Stimulated activated CD8-positive, alpha-beta memory T cell treated with anti-CD3 and anti-CD28 coated beads, Interleukin-12 subunit alpha, Interleukin-12 subunit beta, amount 100 ng/mL, for 24 hours (primary cell): ENCODE data around the gene TRABD2B.

Experiments used
- DNase-seq: peaks from one replicate; pipeline ENCODE4 v3.0.0-alpha.2; 2020; ENCODE audit errors: extremely low read depth

Gene TRABD2B

DNA sequence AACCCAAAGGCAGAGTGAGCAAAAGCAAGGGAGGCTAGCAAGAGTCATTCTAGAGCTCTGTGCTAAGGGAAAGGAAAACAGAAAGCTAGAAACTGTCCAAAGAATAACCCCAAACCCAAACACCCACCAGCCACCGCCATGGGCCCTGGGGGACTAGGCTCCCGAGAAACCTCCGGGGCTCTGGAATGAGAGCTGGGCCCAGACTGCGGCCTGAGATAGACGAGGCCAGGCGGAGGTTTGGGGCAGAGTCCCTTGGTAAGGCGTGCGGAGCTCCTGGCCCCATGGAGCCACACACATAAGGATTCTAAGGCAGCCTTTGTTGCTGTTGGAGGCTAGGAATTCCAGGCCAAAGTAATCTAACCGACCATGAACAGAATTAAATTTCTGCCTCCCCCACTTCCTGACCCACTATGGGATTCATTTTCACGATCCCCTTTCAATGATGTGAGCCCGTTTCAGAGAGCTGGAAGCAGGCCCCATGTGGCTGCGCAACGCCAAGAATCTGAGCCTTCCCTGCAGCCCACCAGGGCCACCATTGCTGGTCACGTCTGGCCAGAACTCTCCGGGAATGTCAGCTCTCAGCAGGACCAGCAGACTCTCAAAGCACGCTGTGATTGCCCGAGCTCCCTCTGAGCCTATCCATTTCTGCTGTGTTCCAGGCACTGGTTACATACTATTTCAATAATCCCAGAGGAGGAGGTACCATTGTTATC is 145.0 kb downstream of the TRABD2B start:
- no peak for DNase-seq

DNA sequence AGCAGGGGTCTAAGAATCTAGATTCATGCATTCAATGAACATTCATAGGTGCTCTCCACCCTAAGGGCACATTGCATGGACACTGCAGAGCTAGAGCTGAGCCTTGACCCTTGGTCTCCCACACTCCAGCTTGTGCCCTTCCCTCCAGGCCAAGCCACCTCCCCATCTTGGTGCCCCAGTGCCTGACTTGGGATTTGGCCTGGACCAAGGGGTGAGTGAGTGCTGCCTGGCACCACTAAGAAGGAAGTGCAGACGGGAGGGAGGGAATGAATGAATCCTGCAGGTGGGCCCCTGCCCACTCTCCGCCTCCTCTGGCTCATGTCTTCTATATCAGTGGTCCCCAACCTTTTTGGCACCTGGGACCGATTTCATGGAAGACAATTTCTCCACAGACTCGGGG is 146.7 kb downstream of the TRABD2B start:
- DNase-seq: no peak

DNA sequence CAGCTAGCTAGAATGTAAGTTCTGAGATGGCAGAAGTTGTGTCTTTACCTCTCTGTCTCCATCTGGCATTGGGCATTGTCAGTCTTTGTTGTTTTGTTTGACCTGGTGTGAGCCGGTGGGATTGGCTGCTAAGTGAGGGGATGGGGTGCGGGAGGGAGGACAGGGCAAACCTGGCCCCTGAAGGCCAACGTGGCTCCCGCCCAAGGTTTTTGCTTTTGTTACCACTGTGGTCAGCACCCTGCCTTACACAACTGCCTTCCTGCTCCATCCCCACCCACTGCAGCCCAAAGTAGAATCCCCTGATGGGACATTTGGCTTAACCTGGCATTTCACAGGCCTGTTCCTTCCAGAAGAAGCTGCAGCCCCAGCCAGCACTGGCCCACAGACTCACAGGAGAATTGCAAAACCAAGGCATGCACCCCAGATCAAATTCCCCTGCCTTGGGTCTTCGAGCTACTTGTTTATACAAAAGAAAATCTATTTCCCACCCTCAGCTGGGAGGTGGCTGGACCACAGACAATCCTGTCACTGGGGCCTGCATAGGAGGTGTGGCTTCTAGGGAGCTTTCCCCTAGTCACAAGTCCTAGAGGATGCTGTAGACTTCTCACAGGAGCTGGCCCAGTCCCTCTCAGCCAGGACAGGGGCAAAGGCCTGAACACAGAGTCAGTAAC is 147.5 kb downstream of the TRABD2B start:
- DNase-seq: no peak

DNA sequence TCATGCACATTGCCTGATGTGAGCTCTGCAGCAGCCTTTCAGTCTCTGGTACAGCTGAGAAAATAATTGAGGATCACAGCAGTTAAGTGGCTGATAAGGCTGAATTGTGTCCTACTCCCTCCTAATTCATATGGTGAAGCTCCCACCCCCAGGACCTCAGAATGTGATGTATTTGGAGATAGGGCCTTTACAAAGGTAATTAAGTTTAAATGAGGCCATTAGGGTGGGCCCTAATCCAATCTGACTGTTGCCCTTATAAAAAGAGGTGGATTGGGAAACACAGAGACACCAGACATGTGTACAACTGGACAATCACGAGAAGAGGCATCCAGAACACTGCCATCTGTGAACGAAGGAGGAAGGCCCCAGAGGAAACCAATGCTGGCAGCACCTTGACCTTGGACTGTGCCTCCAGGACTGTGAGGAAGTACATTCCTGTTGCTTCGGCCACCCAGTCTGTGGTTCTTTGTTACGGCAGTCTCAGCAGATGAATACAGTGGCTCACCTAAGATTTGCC is 148.1 kb downstream of the TRABD2B start:
- DNase-seq: no peak

DNA sequence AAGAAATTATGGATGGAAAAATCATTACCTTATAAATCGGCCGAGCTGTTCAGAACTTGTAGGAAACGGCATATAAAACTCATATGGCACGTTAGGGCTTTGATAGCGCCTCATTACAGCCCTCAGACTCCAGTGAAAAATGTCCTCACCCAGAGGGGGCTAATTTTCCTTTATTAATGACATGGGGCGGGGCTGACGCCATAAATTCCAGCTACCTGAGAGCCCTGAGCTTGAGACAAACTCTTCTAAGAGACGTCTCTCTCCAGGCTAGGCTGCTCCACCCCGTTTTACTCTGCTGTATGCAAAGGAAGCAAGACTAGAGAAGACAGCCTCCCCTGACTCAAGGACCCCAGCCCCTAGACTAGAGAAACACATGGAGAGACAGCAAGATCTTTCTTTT is 149.4 kb downstream of the TRABD2B start:
- DNase-seq: no peak

DNA sequence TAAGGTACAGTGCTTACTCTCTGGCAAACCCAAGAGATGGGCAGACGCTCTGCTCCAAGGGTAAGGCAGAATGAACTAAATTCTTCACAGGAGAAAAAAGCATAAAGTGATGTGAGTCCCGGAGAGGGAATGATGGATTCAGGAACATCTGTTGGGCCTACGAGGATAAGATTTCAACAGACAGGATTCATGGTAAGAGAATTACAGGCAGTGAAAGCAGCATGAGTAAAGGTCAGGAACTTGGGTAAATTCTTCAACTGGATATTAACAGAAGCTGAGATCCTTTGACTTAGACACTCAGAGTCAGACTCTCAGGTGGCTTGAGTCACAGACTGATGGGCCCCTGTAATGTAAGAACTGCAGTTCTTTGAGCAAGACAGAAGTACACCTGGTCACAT is 152.6 kb downstream of the TRABD2B start:
- no peak for DNase-seq

DNA sequence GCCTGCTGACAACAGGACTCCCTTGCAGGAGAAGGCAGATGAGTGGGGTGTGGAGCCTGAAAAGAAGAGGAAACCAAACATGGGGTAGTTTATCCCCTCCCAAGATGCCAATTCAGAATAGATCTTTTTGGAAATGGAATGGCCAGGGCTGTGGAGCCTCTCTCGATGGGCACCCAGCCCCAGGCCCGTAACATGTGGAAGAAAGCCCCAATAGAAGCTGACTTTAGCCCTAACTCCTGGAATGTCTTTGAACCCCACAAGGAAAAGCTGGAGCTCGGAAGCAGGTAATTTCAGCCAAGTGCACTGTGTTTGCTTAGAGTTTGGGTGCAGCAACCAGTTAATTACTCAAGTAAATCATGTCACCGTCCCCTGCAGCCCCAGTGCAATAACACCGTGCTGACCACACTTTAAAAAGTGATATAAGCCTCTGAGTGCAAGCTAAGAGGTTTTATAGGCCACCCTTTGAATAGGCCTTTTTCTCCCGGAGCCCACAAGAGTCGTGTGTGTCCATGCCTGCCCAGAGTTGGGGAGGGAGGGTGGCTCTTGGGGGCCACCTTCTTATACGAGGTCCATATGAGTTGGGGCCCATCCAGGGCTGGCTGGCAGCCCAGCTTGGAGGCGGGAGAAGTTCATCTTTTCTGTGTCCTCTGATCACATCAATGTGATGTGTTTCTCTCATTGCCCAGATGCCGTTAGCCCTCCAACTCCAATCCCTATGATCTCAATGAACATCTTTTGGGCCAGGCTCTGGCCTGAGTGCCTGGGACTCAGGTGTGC is 153.2 kb downstream of the TRABD2B start:
- DNase-seq: no peak

DNA sequence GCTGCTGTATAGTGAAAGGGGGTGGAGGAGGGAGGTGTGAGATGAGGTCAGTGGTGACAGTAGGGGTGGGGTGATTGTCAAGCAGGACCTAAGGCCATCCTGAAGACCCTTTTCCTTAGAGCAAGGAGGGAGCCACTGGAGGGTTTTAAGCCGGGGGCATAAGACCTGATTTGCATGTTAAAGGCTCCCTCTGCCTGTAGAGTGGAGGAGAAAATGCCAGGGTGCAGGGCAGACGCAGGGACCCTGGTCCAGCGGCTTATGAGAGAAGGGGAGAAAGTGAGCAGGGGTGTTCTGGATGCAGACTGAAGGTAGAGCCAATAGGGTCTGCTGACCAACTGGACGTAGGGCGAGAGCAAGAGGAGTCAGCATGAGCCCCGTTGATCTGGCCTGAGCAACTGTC is 154.1 kb downstream of the TRABD2B start:
- no peak for DNase-seq

DNA sequence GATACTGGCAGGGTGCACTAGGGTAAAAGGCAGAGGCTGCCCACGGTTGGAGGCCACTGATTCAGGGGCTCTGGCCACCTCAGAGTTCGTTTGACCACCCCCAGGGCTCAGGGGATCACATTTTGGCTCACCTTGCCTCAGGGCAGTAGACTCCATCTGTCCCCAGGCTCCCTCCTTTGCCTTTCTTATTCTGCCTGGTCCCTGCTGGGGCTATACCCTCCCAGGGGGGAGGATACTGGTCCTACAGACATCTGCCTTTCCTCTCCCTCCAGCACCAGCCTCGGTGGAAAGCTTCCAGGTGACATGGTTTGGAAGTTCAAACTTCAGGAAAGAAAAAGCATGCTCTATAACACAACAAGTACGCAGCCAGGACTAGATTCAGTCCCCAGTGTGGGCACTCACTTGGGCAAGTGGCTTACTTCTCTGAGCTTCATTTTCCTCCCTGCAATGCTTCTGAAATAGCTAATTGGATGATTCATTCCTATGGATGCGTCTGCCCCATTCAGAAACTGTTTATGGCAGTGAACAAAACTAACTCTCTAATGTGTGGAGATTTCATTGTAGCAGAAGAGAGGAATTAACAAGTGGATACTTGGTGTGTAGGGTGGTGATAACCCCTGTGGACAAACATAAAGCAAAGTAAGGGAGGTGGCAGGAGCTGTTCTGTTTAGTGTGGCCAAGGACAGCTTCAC is 154.8 kb downstream of the TRABD2B start:
- no peak for DNase-seq

DNA sequence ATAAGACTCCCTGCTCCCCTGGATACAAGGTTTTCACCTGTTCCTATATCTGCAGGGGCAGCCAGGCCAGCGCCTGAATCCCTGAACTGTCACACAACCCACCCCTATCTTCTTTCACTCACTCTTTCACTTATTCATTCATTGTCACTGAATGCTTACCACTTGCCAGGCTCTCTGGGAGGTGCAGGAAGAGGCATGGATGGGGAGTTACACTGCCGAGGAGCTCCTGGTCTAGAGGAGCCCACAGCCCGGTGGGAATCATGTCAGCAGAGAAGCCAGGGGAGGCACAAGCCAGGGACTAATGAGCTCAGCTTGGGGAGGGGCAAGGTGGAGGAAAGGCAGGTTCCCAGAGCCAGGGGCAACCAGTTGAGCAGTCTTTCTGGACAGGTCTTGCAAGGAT is 155.8 kb downstream of the TRABD2B start:
- DNase-seq: no peak

DNA sequence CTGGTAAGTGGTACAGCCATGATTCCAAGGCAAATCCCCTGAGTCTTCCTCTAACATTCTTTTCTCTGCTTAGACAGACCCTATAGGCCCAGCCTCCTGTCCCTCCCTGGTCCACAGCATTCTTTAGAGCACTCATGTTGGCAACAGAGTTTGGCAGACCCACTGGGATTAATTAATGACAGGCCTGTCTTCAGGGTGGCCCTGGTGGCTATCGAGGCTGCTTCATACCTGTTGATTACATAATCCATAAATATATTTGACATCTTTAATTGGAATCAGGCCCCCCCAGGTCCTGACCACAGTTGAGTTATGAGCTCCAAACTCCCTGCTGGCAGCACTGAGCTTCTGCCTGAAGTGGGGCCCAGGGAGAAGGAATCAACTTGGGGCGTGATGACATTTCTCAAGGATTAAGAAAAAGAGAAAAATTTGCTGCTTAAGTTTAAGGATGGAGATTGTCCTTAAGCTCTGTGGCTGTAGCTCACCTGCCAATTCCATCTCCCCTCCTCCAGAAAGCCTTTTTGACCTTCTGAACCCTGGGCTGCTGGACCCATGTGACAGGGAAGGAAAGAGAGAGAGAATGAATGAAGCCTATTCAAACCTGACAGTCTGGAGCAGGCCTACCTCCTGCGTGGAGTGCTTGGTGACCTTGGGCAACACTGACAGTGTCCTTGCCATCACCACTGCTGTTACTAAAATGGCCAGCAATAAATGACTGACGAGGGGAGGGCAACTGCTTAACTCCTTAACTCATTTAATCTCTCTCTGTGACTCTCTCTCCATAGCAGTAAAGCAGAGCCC is 156.6 kb downstream of the TRABD2B start:
- DNase-seq: no peak

DNA sequence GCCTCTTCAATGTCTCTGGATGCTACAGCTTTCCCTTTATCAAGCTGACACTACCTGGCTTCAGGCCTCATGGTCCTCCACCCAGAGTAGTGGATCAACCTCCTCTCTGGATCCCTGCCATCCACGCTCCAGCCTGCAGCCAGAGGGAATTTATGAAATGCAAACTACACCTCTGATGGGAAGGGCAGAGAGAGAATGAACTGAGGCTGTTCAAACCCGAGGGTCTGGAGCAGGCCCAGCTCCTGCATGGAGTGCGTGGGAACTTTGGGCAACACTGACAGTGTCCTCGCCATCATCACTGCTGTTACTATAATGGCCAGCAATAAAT is 157.8 kb downstream of the TRABD2B start:
- DNase-seq: no peak

DNA sequence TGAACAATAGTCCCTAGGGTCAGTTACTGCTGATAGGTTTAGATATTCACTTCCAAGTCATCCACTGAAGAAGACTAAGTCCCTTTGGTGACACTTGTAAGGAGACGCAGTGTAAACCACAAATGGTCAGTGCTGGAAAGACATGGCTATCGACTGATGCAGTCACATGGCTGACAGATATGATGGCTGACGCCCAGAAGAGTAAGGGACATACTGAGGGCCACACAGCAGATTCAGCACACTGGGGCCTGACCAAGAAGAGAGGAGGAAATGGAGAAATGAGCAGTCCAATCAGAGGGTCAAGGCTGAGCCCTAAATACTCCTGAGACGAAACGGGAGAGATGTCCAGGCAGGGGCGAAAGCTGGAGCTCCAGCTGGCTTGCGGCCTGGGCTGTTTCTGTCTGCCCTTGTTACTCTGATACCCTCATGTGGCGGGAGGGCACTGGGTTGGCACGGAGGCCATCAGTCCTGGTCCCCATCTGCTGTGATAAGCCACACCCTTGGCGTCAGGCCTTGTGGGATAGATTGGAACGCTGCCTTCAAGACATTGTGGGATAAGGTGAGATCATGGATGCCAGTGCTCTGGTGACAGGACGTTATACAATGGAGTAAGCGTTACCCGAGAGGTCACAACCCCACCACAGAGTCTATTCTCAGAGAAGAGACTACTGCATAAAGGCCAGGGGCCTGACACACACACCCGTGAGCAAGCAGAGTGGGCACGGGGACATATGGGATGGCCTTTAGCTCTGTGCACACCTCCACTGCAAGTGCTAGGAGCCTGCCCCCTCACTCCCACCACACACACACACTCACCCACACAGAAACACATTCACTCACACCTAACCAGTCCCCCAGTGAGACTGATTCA is 158.4 kb downstream of the TRABD2B start:
- no peak for DNase-seq

DNA sequence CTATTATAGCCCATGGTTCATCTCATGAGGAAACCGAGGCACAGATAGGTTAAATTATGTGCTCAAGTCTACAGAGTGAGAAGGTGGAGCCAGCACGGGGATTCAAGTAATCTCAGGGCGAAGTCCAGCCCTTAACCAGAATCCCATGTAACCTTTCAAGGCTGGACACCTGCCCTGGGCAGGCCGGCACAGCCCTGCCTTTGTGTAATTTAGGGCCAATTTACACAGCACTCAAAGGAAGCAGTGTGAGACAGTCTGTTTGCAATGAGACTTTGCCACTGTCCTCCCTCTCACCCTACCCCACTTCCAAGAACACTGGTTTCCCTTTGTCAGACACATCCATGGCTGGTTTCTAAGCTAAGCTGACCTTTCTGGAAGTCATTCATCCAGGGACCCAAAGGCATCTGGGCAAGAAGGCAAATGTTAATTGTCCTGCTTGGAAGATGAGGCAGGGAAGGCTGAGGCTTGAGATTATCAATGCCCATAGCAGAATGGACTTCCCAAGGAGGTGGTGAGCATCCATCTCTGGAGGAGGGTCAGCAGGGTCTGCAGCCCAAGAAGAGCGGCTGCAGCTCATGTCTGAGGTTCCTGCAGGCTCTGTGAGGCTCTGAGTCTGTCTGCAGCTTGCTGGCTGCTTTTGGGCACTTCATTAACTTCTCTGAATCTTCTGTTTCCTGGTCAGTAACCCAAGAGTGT is 159.2 kb downstream of the TRABD2B start:
- DNase-seq: no peak

DNA sequence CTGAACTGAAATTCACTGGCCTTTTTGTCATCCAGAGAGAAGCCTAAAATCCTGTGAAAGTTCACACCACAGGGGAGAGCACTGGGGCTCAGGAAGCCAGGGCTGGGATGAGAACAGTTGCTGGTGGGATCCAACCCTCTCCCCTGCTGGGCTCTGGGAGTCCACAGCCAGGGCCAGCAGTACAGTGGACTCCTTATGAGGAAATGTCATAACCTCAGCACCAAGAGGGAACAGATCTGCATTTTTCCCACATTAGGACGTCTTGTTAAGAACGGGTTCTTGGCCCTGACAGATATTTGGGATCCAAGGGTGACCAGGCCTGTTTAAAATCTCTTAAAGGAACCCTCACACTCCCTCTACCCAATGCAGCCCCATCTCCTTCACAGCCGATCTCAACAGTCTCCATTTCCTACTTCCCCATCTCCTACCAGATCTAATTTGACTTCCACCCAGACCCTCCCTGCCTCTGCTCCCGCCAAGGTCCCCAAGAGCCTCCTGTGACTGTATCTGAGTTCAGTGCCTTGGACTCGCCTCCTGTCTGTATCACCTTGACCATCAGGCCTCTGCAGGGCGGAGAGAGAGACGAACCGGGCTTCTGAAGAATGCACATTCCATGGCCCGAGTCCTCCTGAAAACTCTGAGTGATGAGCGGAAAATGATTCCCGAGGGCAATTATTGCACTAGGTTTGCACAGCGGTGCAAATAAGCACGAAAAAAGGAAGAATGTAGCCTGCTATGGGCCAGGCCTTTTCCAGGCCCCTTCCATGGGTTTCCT is 159.9 kb downstream of the TRABD2B start:
- no peak for DNase-seq

DNA sequence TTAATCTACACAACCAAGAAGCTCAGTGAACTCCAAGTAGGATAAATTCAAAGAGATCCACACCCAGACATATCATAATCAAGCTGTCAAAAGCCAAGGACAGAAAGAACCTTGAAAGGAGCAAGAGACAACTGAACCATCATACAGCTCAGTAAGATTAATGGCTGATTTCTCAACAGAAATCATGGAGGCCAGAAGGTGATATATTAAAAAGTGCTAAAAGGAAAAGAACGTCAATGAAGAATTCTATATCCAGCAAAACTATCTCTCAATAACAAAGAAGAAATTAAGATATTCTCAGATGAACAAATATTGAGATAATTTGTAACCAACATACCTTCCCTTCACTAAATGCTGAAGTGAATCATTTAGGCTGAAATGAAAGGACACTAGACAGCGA is 161.8 kb downstream of the TRABD2B start:
- no peak for DNase-seq

DNA sequence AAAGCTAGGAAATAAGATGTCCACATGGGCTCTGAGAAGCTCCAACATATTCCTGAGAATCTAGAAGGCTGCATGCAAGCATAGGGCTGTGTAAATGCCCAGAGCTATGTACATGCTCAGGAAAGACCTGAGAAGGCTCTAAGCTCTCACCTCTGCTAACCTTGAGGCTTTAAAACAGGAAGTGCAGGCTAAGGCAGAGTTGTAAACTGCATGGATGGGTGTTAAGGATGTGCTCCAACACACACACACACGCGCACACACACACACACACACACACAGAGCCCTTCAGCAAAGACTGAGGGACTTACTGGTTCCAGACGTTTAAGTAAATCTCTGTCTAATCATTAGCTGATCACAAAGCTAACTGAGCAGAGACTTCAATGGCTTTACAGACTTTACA is 162.9 kb downstream of the TRABD2B start:
- DNase-seq: no peak

DNA sequence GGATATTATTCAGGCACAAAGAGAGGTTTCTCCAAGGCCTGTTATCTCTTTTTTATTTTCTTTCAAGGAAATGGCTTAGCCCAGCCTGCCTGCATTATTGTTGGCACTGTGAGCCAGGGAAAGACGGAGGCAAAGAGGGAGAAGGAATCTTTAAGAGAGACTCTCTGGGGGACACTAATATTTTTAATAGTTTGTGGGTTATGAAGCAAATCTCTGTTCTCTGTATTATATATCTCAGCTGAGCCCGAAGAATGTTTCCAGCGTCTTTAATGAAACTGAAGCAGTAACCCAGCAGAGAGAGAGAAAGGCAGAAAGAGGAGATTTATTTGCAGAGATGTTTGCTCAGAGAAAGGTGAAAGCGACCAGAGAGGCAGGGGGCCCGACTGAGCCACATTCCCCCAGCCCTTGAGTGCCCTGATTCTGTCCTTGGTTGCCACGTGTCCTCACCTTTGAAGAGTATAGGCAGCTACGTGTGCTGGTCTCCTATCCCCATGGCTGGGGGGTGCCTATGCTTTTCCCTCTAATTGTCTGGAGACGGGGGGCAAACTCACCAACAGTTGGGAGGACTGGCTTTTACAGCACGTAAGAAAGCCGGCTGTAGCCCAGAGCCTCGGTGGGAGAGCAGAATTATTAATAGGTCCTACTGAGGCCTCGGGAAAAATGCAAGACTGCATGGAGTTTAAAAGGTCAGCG is 166.4 kb downstream of the TRABD2B start:
- DNase-seq: no peak
